Endothelial cell of umbilical vein (primary cell): ENCODE data around the gene MASP2. TPM values are rescaled to one million over a fixed set of nuclear protein-coding genes. Genes with fewer than 3 reads are reported as not detected.

ENCODE experiments used
- BruUV-seq: library from RNA; stranded (reverse); fragments of 400-500 nt; replicated peaks from 2 replicates; lab custom pipeline; 2021; lab: Mats Ljungman, UMichigan
- CTCF ChIA-PET: fragments of 300-600, 350-600 bp; sonication (Branson Sonifier 250); formaldehyde crosslinking; loops from one replicate; lab custom pipeline; 2021; ENCODE audit warnings: antibody characterized with exemption, inconsistent platforms; lab: Charles Lee
- POLR2A ChIA-PET: fragments of 300-600, 350-600 bp; sonication (Branson Sonifier 250); formaldehyde crosslinking; loops from one replicate; lab custom pipeline; 2021; ENCODE audit warnings: antibody characterized with exemption, inconsistent platforms; lab: Charles Lee
- DNase-seq: peaks from one replicate; pipeline ENCODE4 v3.0.0-alpha.2; 2011; ENCODE audit warnings: low read depth, low spot score
- FAIRE-seq: peaks from 2 replicates; lab custom pipeline; 2011; peaks lifted over from hg19 to GRCh38; lab: Jason Lieb, UNC
- H2AFZ ChIP-seq: 2 replicates; pipeline ENCODE4 v1.6.0; 2012; ENCODE audit warnings: low read depth, low read length, control low read depth, inconsistent platforms
- H3K27ac ChIP-seq: 2 replicates; pipeline ENCODE4 v1.5.1; 2011; ENCODE audit warnings: low read depth, mild to moderate bottlenecking, control low read depth, low read length, moderate library complexity; ENCODE audit not compliant: insufficient read depth
- H3K27me3 ChIP-seq, 2 experiments: 2 replicates each; pipeline versions ENCODE4 v1.6.0 to v1.6.1; 2011; ENCODE audit warnings: low read length in 2 of 2, mixed read lengths in 1 of 2; ENCODE audit not compliant: control insufficient read depth in 2 of 2, insufficient read depth in 2 of 2
- H3K36me3 ChIP-seq, 2 experiments: 2 replicates in 1 of 2; 3 replicates in 1 of 2; pipeline ENCODE4 v1.5.1; 2011; ENCODE audit warnings: low read length in 2 of 2, mild to moderate bottlenecking in 1 of 2, moderate library complexity in 1 of 2; ENCODE audit not compliant: control insufficient read depth in 2 of 2, insufficient read depth in 2 of 2; ENCODE audit errors: extremely low read depth in 1 of 2
- H3K4me1 ChIP-seq: 3 replicates; pipeline ENCODE4 v1.5.1; 2011; ENCODE audit warnings: mild to moderate bottlenecking, low read length; ENCODE audit not compliant: control insufficient read depth, insufficient read depth; ENCODE audit errors: extremely low read depth
- H3K4me2 ChIP-seq: 2 replicates; pipeline ENCODE4 v1.6.1; 2011; ENCODE audit warnings: low read length, control low read depth, mixed read lengths; ENCODE audit not compliant: insufficient read depth
- H3K4me3 ChIP-seq, 3 experiments: fragments of 200-600 bp in 1 of 3; sonication (generic), shearing (Covaris generic) in 1 of 3; replicated peaks in 1 of 3; 2 replicates each; pipeline ENCODE4 v1.5.1; 2011 to 2016; ENCODE audit warnings: control low read depth in 3 of 3, low read length in 3 of 3, mild to moderate bottlenecking in 2 of 3, inconsistent platforms in 1 of 3, low read depth in 1 of 3, moderate library complexity in 1 of 3; ENCODE audit not compliant: insufficient read depth in 1 of 3
- H3K79me2 ChIP-seq: 2 replicates; pipeline ENCODE4 v1.6.0; 2012; ENCODE audit warnings: low read length, inconsistent platforms; ENCODE audit not compliant: control insufficient read depth, insufficient read depth
- H3K9ac ChIP-seq: replicated peaks from 2 replicates; pipeline ENCODE3; 2011; ENCODE audit warnings: low read length, control low read depth; ENCODE audit not compliant: insufficient read depth; ENCODE audit errors: extremely low read depth
- H3K9me1 ChIP-seq: replicated peaks from 3 replicates; pipeline ENCODE4 v1.6.0; 2011; ENCODE audit warnings: mild to moderate bottlenecking, low read length; ENCODE audit not compliant: control insufficient read depth, insufficient read depth; ENCODE audit errors: extremely low read depth
- H3K9me3 ChIP-seq: replicated peaks from 2 replicates; pipeline ENCODE4 v1.5.1; 2012; ENCODE audit warnings: low read length, inconsistent platforms; ENCODE audit not compliant: control insufficient read depth, insufficient read depth
- H4K20me1 ChIP-seq: replicated peaks from 2 replicates; pipeline ENCODE3; 2011; ENCODE audit warnings: mild to moderate bottlenecking, low read length; ENCODE audit not compliant: control insufficient read depth, insufficient read depth; ENCODE audit errors: extremely low read depth
- EZH2 ChIP-seq: IDR thresholded peaks from 2 replicates; pipeline ENCODE4 v1.6.1; 2012; ENCODE audit warnings: borderline replicate concordance, low read depth, mild to moderate bottlenecking, moderate library complexity, low read length, inconsistent platforms; ENCODE audit not compliant: severe bottlenecking
- FOS ChIP-seq: IDR thresholded peaks from 2 replicates; pipeline ENCODE4 v1.6.1; 2011; ENCODE audit warnings: mild to moderate bottlenecking, low read length, moderate library complexity, borderline replicate concordance; ENCODE audit not compliant: insufficient read depth
- GATA2 ChIP-seq: IDR thresholded peaks from 2 replicates; pipeline ENCODE4 v1.7.0; 2011; ENCODE audit warnings: low read depth, mild to moderate bottlenecking, moderate library complexity, mixed read lengths, low read length; ENCODE audit not compliant: insufficient read length, insufficient read depth
- JUN ChIP-seq: IDR thresholded peaks from 2 replicates; pipeline ENCODE4 v1.6.1; 2011; ENCODE audit warnings: borderline replicate concordance, low read depth; ENCODE audit not compliant: insufficient read length, insufficient read depth
- MYC ChIP-seq: IDR thresholded peaks from one replicate; pipeline ENCODE4 v1.6.1; 2011; ENCODE audit warnings: mild to moderate bottlenecking, low read depth, low read length
- POLR2A ChIP-seq: IDR thresholded peaks from 2 replicates; pipeline ENCODE4 v1.6.1; 2012; ENCODE audit warnings: low read depth, mild to moderate bottlenecking, control low read depth, low read length
- POLR2AphosphoS5 ChIP-seq: IDR thresholded peaks from 2 replicates; pipeline ENCODE4 v1.6.1; 2012; ENCODE audit warnings: low read depth, mild to moderate bottlenecking, control low read depth, low read length, moderate library complexity; ENCODE audit not compliant: insufficient read depth
- dilution Hi-C: fragments of 300-500 bp; cut with MboI; formaldehyde crosslinking; loops from one replicate; pipeline ENCODE4 v1.15.0; 2019; ENCODE audit warnings: low sequenced_read_pairs; ENCODE audit not compliant: extremely low pct_ligation_motif_present
- intact Hi-C: fragments of 100-400 bp; cut with micrococcal nuclease; formaldehyde crosslinking; loops from one replicate; pipeline ENCODE4 v1.10.0; 2022
- polyA plus RNA-seq, 4 experiments: library from polyadenylated mRNA; depleted of rRNA in 3 of 4; stranded (reverse) in 3 of 4; unstranded in 1 of 4; fragments of >200 nt; gene quantifications; 2 replicates each; pipeline versions ENCODE4 v1.2.1 to v1.2.3, GENCODE V29; 2011 to 2012; ENCODE audit warnings: missing spikeins in 1 of 4
- total RNA-seq: library from RNA; stranded (reverse); gene quantifications from 2 replicates; pipeline ENCODE4 v1.2.3, GENCODE V29; 2021
- TF ChIP-seq, protein P1 (sequence below): IDR thresholded peaks from 2 replicates; pipeline ENCODE4 v1.6.1; 2011; ENCODE audit not compliant: insufficient read depth, insufficient read length
- TF ChIP-seq, protein P2 (sequence below), 2 donors: IDR thresholded peaks; 1 replicate in 1 of 2; 2 replicates in 1 of 2; pipeline ENCODE4 v1.5.1; 2011; ENCODE audit warnings: low read length in 2 of 2, mild to moderate bottlenecking in 2 of 2, moderate library complexity in 2 of 2, control low read depth in 1 of 2, inconsistent platforms in 1 of 2, low read depth in 1 of 2; ENCODE audit not compliant: insufficient read depth in 1 of 2; ENCODE audit errors: extremely low read depth in 1 of 2

The MASP2 gene
- total and polyA plus RNA-seq, 2 donors (not counting 3 experiments of a cell fraction or from before 2014, with no cell fraction given): 0.53 TPM; not detected in 1

DNA sequence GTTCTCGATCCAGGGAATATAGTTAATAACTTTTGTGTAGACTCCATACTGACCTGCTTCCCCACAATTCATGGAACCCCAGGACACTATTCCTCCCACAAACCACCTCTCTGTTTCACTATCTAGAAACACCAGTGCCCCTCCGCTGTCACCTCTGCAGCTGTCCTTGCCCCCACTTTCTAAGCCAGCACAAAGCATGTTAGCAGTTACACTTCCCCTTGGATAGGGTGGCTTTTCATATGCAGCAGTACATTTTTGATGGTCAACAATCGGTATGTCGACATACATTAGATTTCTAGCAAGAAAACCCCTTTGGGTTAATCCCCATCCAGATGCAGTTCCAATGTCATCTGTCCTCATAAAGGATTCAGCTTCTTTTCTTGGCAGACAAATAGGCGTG is 20.1 kb downstream of the MASP2 start:
- Histone ChIP-seq H3K4me1 (no peaks in the 10 kb centered on the region), H3K9me1 (no peaks in the 10 kb centered on the region), H4K20me1 (no peaks in the 10 kb centered on the region), H3K27me3 (no peaks in the 10 kb centered on the region), H3K36me3 (peaks cover 22 to 30% of the 10 kb centered on the region in 2 experiments), H3K9ac (no peak overlapping the region), H3K4me3 (no peak overlapping the region), H3K27ac (no peak overlapping the region), H3K79me2 (peaks cover 4% of the 10 kb centered on the region), H2AFZ (no peak overlapping the region), H3K4me2 (no peak overlapping the region), H3K9me3 (no peaks in the 10 kb centered on the region)
- BruUV-seq: no TSS peak
- intact Hi-C loops (no loop called here), dilution Hi-C loops (no loop called here)
- DNase-seq: no peak
- CTCF ChIA-PET: interaction anchor here (1.1 kb wide), 1 partner anchor 11 kb away, joined by 6 read pairs; no protein-coding TSS in a partner anchor
- POLR2A ChIA-PET: no interaction called here
- TF ChIP-seq EZH2: no peak
- TF ChIP-seq POLR2A: no peak
- no peak for TF ChIP-seq JUN
- TF ChIP-seq FOS: no peak
- TF ChIP-seq, protein P1, sequence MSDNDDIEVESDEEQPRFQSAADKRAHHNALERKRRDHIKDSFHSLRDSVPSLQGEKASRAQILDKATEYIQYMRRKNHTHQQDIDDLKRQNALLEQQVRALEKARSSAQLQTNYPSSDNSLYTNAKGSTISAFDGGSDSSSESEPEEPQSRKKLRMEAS: no peak
- no peak for TF ChIP-seq MYC
- TF ChIP-seq POLR2AphosphoS5: no peak
- TF ChIP-seq GATA2: no peak
- TF ChIP-seq, protein P2, sequence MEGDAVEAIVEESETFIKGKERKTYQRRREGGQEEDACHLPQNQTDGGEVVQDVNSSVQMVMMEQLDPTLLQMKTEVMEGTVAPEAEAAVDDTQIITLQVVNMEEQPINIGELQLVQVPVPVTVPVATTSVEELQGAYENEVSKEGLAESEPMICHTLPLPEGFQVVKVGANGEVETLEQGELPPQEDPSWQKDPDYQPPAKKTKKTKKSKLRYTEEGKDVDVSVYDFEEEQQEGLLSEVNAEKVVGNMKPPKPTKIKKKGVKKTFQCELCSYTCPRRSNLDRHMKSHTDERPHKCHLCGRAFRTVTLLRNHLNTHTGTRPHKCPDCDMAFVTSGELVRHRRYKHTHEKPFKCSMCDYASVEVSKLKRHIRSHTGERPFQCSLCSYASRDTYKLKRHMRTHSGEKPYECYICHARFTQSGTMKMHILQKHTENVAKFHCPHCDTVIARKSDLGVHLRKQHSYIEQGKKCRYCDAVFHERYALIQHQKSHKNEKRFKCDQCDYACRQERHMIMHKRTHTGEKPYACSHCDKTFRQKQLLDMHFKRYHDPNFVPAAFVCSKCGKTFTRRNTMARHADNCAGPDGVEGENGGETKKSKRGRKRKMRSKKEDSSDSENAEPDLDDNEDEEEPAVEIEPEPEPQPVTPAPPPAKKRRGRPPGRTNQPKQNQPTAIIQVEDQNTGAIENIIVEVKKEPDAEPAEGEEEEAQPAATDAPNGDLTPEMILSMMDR (IDR thresholded peaks at IDR 0.05; ENCODE audit: extremely low read depth in 1 of 2, insufficient read depth in 1 of 2, low read depth in 1 of 2, low read length in 2 of 2): no peak
- FAIRE-seq: no peak
